T-helper 1 cell (primary cell): ENCODE measurements around the gene TPK1.

Experiments
- DNase-seq, 5 donors: peaks; one replicate each; pipeline ENCODE4 v3.0.0-alpha.2; 2012 to 2020

The TPK1 gene

GRCh38 chr7:144525956-144526355, 309.9 kb downstream of the TPK1 start:
- DNase-seq, result no peak

GRCh38 chr7:144524271-144524670, 311.6 kb downstream of the TPK1 start:
- DNase-seq, result no peak

- no peak for DNase-seq
These were observed 312.2 kb downstream of the TPK1 start for GRCh38 chr7:144523621-144524020.

GRCh38 chr7:144519925-144520324, 315.9 kb downstream of the TPK1 start:
- DNase-seq, result no peak

- DNase-seq, result no peak
These were observed 317.5 kb downstream of the TPK1 start for GRCh38 chr7:144518360-144518759.

- no peak for DNase-seq
These were observed 318.1 kb downstream of the TPK1 start for GRCh38 chr7:144517749-144518148.

- DNase-seq, result no peak
These were observed 318.9 kb downstream of the TPK1 start for GRCh38 chr7:144516729-144517525.

GRCh38 chr7:144513334-144513733, 322.5 kb downstream of the TPK1 start:
- peak in 1 of 5 donors; percentile 32 for DNase-seq

GRCh38 chr7:144510621-144511020, 325.2 kb downstream of the TPK1 start:
- no peak for DNase-seq

- DNase-seq, result peak in 1 of 5 donors; percentile 38
These were observed 327.2 kb downstream of the TPK1 start for GRCh38 chr7:144508702-144509101.

- DNase-seq, result no peak
These were observed 332.6 kb downstream of the TPK1 start for GRCh38 chr7:144503215-144503614.

- DNase-seq, result no peak
These were observed 335.6 kb downstream of the TPK1 start for GRCh38 chr7:144500225-144500624.

- DNase-seq, result no peak
These were observed 338.6 kb downstream of the TPK1 start for GRCh38 chr7:144497282-144497681.

- DNase-seq, result no peak
These were observed 341.5 kb downstream of the TPK1 start for GRCh38 chr7:144494355-144494754.

- DNase-seq, result no peak
These were observed 346.3 kb downstream of the TPK1 start for GRCh38 chr7:144489504-144489903.

GRCh38 chr7:144488977-144489376, 346.9 kb downstream of the TPK1 start:
- DNase-seq, result no peak

GRCh38 chr7:144487901-144488300, 348.0 kb downstream of the TPK1 start:
- DNase-seq, result no peak

GRCh38 chr7:144484445-144484844, 351.4 kb downstream of the TPK1 start:
- DNase-seq, result no peak

- no peak for DNase-seq
These were observed 352.7 kb downstream of the TPK1 start for GRCh38 chr7:144483189-144483588.

GRCh38 chr7:144481833-144482232, 354.0 kb downstream of the TPK1 start:
- DNase-seq, result no peak

GRCh38 chr7:144477348-144477747, 358.5 kb downstream of the TPK1 start:
- no peak for DNase-seq

GRCh38 chr7:144474800-144475615, 360.8 kb downstream of the TPK1 start:
- no peak for DNase-seq

GRCh38 chr7:144474363-144474762, 361.5 kb downstream of the TPK1 start:
- no peak for DNase-seq

GRCh38 chr7:144473908-144474307, 361.9 kb downstream of the TPK1 start:
- DNase-seq, result no peak
